Measurements from ENCODE around the gene ALDH4A1. TPM values are rescaled to one million over a fixed set of nuclear protein-coding genes. Genes with fewer than 3 reads are reported as not detected.

Gene ALDH4A1
- total and polyA plus RNA-seq, 9 of the 15 experiments (the other 6 are each of a cell fraction or from before 2014, with no cell fraction given), result 0.27 to 31.4 (median 16.6) TPM

GRCh38 chr1:18902523-18903290, at the start of gene ALDH4A1 (continued):
- TF ChIP-seq MGA (IDR thresholded peaks at IDR 0.05), result peak; percentile 98
- TF ChIP-seq ZNF217 (CRISPR knock-in tag; IDR thresholded peaks at IDR 0.05), result no peak
- TF ChIP-seq MCM2 (IDR thresholded peaks at IDR 0.05; ENCODE audit: low read depth), result no peak
- TF ChIP-seq CBX1 (IDR thresholded peaks at IDR 0.05; ENCODE audit: low read depth), result no peak; the same call in none of the 2 replicates
